ENCODE results near the gene ATP6V0A4.
"Not testable (repeated sequence)": the region's sequence is repeated elsewhere in the genome, so short reads cannot be mapped to it uniquely, and the experiment has no call there.

Gene ATP6V0A4

GRCh38 chr7:138695106-138695505 is 102.9 kb downstream of the ATP6V0A4 start:
- Histone ChIP-seq H3K36me3 (ENCODE audit: insufficient read depth, low read length) (no peaks in the 10 kb centered on the region), H3F3A (ENCODE audit: insufficient read depth, low read length) (no peaks in the 10 kb centered on the region), H3K9me2 (ENCODE audit: low read depth, low read length) (no peaks in the 10 kb centered on the region), H3K4me1 (ENCODE audit: insufficient read depth, low read length, severe bottlenecking) (no peaks in the 10 kb centered on the region), H4K20me1 (ENCODE audit: insufficient read depth, low read length) (no peaks in the 10 kb centered on the region), H2AFZ (ENCODE audit: low read length) (no peak overlapping the region), H3K4me3 (ENCODE audit: low read depth, low read length, poor library complexity, severe bottlenecking) (no peak overlapping the region), H3K27me3 (ENCODE audit: insufficient read depth, low read length) (no peaks in the 10 kb centered on the region), H3K27ac (ENCODE audit: low read depth, low read length, poor library complexity, severe bottlenecking) (no peak overlapping the region), H3K9ac (ENCODE audit: low read length) (no peak overlapping the region), H3K4me2 (ENCODE audit: low read length) (no peak overlapping the region), H3K79me2 (ENCODE audit: insufficient read depth, low read length) (no peaks in the 10 kb centered on the region), H3K9me3 (ENCODE audit: low read length) (no peaks in the 10 kb centered on the region)
- TF ChIP-seq CTCF (IDR thresholded peaks at IDR 0.05; ENCODE audit: low read length): no peak
- TF ChIP-seq EZH2 (IDR thresholded peaks at IDR 0.05; ENCODE audit: borderline replicate concordance, low read length): no peak

DNA sequence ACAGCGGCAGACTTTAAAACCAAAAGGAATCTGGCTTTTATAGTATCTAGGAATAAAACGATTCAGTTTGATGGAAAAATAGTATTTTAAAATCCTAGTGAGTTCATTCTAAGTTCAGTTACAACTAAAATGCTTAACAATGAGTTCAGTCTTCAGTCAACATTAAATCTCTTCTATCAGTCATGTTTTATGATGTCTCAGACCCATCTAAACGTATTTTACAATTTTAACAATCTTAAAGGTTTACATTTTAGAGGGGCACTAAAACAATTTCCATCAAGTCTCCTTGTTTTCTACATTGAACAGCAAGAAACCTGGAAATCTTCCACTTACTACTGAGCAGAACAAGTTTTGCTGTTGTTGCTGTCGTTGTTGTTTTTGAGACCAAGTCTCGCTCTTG is 106.8 kb downstream of the ATP6V0A4 start:
- Histone ChIP-seq H3K27ac (ENCODE audit: low read depth, low read length, poor library complexity, severe bottlenecking) (no peak overlapping the region), H3K9ac (ENCODE audit: low read length) (no peak overlapping the region), H3K4me1 (ENCODE audit: insufficient read depth, low read length, severe bottlenecking) (no peaks in the 10 kb centered on the region), H2AFZ (ENCODE audit: low read length) (no peak overlapping the region), H3K36me3 (ENCODE audit: insufficient read depth, low read length) (no peaks in the 10 kb centered on the region), H3K4me3 (ENCODE audit: low read depth, low read length, poor library complexity, severe bottlenecking) (no peak overlapping the region), H3K27me3 (ENCODE audit: insufficient read depth, low read length) (no peaks in the 10 kb centered on the region), H4K20me1 (ENCODE audit: insufficient read depth, low read length) (no peaks in the 10 kb centered on the region), H3K9me2 (ENCODE audit: low read depth, low read length) (no peaks in the 10 kb centered on the region), H3F3A (ENCODE audit: insufficient read depth, low read length) (no peaks in the 10 kb centered on the region), H3K79me2 (ENCODE audit: insufficient read depth, low read length) (no peaks in the 10 kb centered on the region), H3K9me3 (ENCODE audit: low read length) (no peaks in the 10 kb centered on the region), H3K4me2 (ENCODE audit: low read length) (no peak overlapping the region)
- TF ChIP-seq EZH2 (IDR thresholded peaks at IDR 0.05; ENCODE audit: borderline replicate concordance, low read length) (no peak), CTCF (IDR thresholded peaks at IDR 0.05; ENCODE audit: low read length) (no peak)

DNA sequence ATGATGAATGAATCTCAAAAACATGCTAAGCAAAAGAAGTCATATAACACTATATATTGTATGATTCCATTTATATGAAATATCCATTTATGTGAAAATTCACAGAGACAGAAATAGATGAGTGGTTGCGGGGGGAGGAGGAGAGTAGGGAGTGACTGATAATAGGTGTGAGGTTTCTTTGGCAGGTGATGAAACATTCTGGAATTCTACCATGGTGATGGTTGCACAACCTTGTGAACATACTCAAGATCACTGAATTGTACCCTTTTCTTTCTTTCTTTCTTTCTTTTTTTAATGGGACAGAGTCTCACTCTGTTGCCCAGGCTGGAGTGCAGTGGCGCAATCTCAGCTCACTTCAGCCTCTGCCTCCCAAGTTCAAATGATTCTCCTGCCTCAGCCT is 107.5 kb downstream of the ATP6V0A4 start:
- no peaks in the 10 kb centered on the region for H3K9me2 ChIP-seq (ENCODE audit: low read depth, low read length)
- H3K79me2 ChIP-seq (ENCODE audit: insufficient read depth, low read length): no peaks in the 10 kb centered on the region
- no peak overlapping the region for H3K27ac ChIP-seq (ENCODE audit: low read depth, low read length, poor library complexity, severe bottlenecking)
- H3K36me3 ChIP-seq (ENCODE audit: insufficient read depth, low read length): no peaks in the 10 kb centered on the region
- no peak overlapping the region for H2AFZ ChIP-seq (ENCODE audit: low read length)
- no peak overlapping the region for H3K4me2 ChIP-seq (ENCODE audit: low read length)
- no peaks in the 10 kb centered on the region for H3F3A ChIP-seq (ENCODE audit: insufficient read depth, low read length)
- H3K9ac ChIP-seq (ENCODE audit: low read length): no peak overlapping the region
- H3K4me3 ChIP-seq (ENCODE audit: low read depth, low read length, poor library complexity, severe bottlenecking): no peak overlapping the region
- no peaks in the 10 kb centered on the region for H4K20me1 ChIP-seq (ENCODE audit: insufficient read depth, low read length)
- H3K9me3 ChIP-seq (ENCODE audit: low read length): no peaks in the 10 kb centered on the region
- TF ChIP-seq CTCF (IDR thresholded peaks at IDR 0.05; ENCODE audit: low read length): no peak
- no peak for TF ChIP-seq EZH2 (IDR thresholded peaks at IDR 0.05; ENCODE audit: borderline replicate concordance, low read length)
- no peaks in the 10 kb centered on the region for H3K4me1 ChIP-seq (ENCODE audit: insufficient read depth, low read length, severe bottlenecking)
- H3K27me3 ChIP-seq (ENCODE audit: insufficient read depth, low read length): no peaks in the 10 kb centered on the region

DNA sequence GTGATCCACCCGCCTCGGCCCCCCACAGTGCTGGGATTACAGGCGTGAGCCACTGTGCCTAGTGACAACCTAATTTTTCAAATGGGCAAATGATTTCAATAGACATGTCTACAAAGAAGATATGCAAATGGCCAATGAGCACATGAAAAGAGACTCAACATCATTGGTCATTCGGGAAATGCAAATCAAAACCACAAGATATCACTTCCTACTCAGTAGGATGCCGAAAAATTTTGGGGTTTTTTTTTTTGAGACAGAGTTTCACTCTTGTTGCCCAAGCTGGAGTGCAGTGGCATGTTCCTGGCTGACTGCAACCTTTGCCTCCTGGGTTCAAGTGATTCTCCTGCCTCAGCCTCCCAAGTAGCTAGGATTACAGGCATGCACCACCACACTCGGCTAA is 110.0 kb downstream of the ATP6V0A4 start:
- H3F3A ChIP-seq (ENCODE audit: insufficient read depth, low read length); H3K9me3 ChIP-seq (ENCODE audit: low read length); H3K36me3 ChIP-seq (ENCODE audit: insufficient read depth, low read length); H3K9ac ChIP-seq (ENCODE audit: low read length); H3K4me2 ChIP-seq (ENCODE audit: low read length); H2AFZ ChIP-seq (ENCODE audit: low read length); H4K20me1 ChIP-seq (ENCODE audit: insufficient read depth, low read length); H3K9me2 ChIP-seq (ENCODE audit: low read depth, low read length); H3K79me2 ChIP-seq (ENCODE audit: insufficient read depth, low read length); H3K4me1 ChIP-seq (ENCODE audit: insufficient read depth, low read length, severe bottlenecking); H3K27ac ChIP-seq (ENCODE audit: low read depth, low read length, poor library complexity, severe bottlenecking); H3K4me3 ChIP-seq (ENCODE audit: low read depth, low read length, poor library complexity, severe bottlenecking); H3K27me3 ChIP-seq (ENCODE audit: insufficient read depth, low read length): not testable (repeated sequence)
